IPS-NIHi7 (cell line): Measurements from ENCODE around the gene SF3A1.

ENCODE experiments used
- DNase-seq: peaks from one replicate; pipeline ENCODE4 v3.0.0; 2012; ENCODE audit warnings: mixed read lengths; ENCODE audit errors: extremely low spot score

Gene SF3A1

GRCh38 chr22:30324014-30324730 lies 32.5 kb downstream of the SF3A1 start:
- DNase-seq, result no peak

GRCh38 chr22:30323246-30323645 lies 33.4 kb downstream of the SF3A1 start:
- DNase-seq, result no peak

- no peak for DNase-seq
Observed at GRCh38 chr22:30321461-30321860, 35.2 kb downstream of the SF3A1 start.

- DNase-seq, result no peak
Observed at GRCh38 chr22:30320021-30320556, 36.6 kb downstream of the SF3A1 start.

GRCh38 chr22:30318799-30319419 lies 37.8 kb downstream of the SF3A1 start:
- no peak for DNase-seq

GRCh38 chr22:30317778-30318177 lies 38.9 kb downstream of the SF3A1 start:
- DNase-seq, result no peak

GRCh38 chr22:30315962-30316576 lies 40.6 kb downstream of the SF3A1 start:
- no peak for DNase-seq

GRCh38 chr22:30314915-30315314 lies 41.8 kb downstream of the SF3A1 start:
- peak; percentile 33 for DNase-seq

GRCh38 chr22:30313527-30314363 lies 42.9 kb downstream of the SF3A1 start:
- DNase-seq, result no peak

GRCh38 chr22:30312053-30312452 lies 44.6 kb downstream of the SF3A1 start:
- no peak for DNase-seq

- DNase-seq, result no peak
Observed at GRCh38 chr22:30310881-30311771, 45.6 kb downstream of the SF3A1 start.

- no peak for DNase-seq
Observed at GRCh38 chr22:30309951-30310741, 46.5 kb downstream of the SF3A1 start.

- no peak for DNase-seq
Observed at GRCh38 chr22:30308518-30309230, 48.0 kb downstream of the SF3A1 start.

- no peak for DNase-seq
Observed at GRCh38 chr22:30308093-30308492, 48.6 kb downstream of the SF3A1 start.

GRCh38 chr22:30307041-30307574 lies 49.6 kb downstream of the SF3A1 start:
- no peak for DNase-seq

- no peak for DNase-seq
Observed at GRCh38 chr22:30306627-30307011, 50.1 kb downstream of the SF3A1 start.

GRCh38 chr22:30305906-30306626 lies 50.6 kb downstream of the SF3A1 start:
- no peak for DNase-seq

GRCh38 chr22:30305519-30305905 lies 51.2 kb downstream of the SF3A1 start:
- no peak for DNase-seq
